HepG2 (cell line): ENCODE results near the gene LRFN2.

Source experiments
- CAMTA2 ChIP-seq: sonication (generic); formaldehyde crosslinking; IDR thresholded peaks from 2 replicates; pipeline ENCODE4 v1.4.0; 2020; ENCODE audit warnings: mild to moderate bottlenecking, missing genetic modification reagents, borderline replicate concordance
- CTCF ChIP-seq: sonication (generic); formaldehyde crosslinking; IDR thresholded peaks from 2 replicates; pipeline ENCODE4 v1.5.0; 2020; ENCODE audit warnings: mild to moderate bottlenecking, missing genetic modification reagents, moderate library complexity
- ZBTB7B ChIP-seq: sonication (generic); formaldehyde crosslinking; IDR thresholded peaks from 2 replicates; pipeline ENCODE4 v1.4.0; 2020; ENCODE audit warnings: missing genetic modification reagents
- ZSCAN12 ChIP-seq: sonication (generic); formaldehyde crosslinking; IDR thresholded peaks from 2 replicates; pipeline ENCODE4 v1.9.0; 2021; ENCODE audit warnings: mild to moderate bottlenecking, missing genetic modification reagents

- no peak for TF ChIP-seq ZSCAN12 (CRISPR knock-in tag)
- no peak for TF ChIP-seq CAMTA2 (CRISPR knock-in tag)
- TF ChIP-seq CTCF (CRISPR knock-in tag): no peak
- TF ChIP-seq ZBTB7B: no peak
Measured at GRCh38 chr6:40520678-40521077, 66.5 kb downstream of the LRFN2 start.
